Esophagus (tissue), 2 donors: ENCODE results near the gene GCN1. TPM values are rescaled to one million over a fixed set of nuclear protein-coding genes. Genes with fewer than 3 reads are reported as not detected.
"Not testable (repeated sequence)": the region's sequence is repeated elsewhere in the genome, so short reads cannot be mapped to it uniquely, and the experiment has no call there.

Experiments used
- H3K27ac ChIP-seq, 2 donors: one replicate each; pipeline ENCODE4 v1.5.1; 2013; ENCODE audit warnings: low read depth in 2 of 2, mild to moderate bottlenecking in 2 of 2, inconsistent platforms in 1 of 2, low read length in 1 of 2, moderate library complexity in 1 of 2
- H3K27me3 ChIP-seq, 2 donors: one replicate each; pipeline ENCODE4 v1.6.1; 2013; ENCODE audit warnings: low read length in 2 of 2, control low read depth in 1 of 2, mild to moderate bottlenecking in 1 of 2; ENCODE audit not compliant: insufficient read depth in 2 of 2, control insufficient read depth in 1 of 2
- H3K36me3 ChIP-seq, 2 donors: one replicate each; pipeline ENCODE4 v1.6.1; 2013; ENCODE audit warnings: low read length in 1 of 2; ENCODE audit not compliant: control insufficient read depth in 2 of 2, insufficient read depth in 2 of 2
- H3K4me1 ChIP-seq, 2 donors: one replicate each; pipeline ENCODE4 v1.6.1; 2013; ENCODE audit warnings: low read length in 1 of 2; ENCODE audit not compliant: control insufficient read depth in 2 of 2, insufficient read depth in 2 of 2
- H3K4me3 ChIP-seq, 2 donors: one replicate each; pipeline ENCODE4 v1.5.1; 2013; ENCODE audit warnings: low read length in 2 of 2, mild to moderate bottlenecking in 2 of 2, low read depth in 1 of 2, moderate library complexity in 1 of 2
- H3K9me3 ChIP-seq, 2 donors: one replicate each; pipeline ENCODE4 v1.6.1; 2013; ENCODE audit warnings: mild to moderate bottlenecking in 2 of 2, low read depth in 1 of 2, low read length in 1 of 2, moderate library complexity in 1 of 2; ENCODE audit not compliant: control insufficient read depth in 2 of 2, insufficient read depth in 1 of 2
- WGBS, 2 donors: extraction: QIAGEN DNeasy Blood & Tissue Kit; methylation state at CpG; one replicate each; pipeline ENCODE4 v1.1.7; 2013; 5-methylcytosine and 5-hydroxymethylcytosine counted together
- polyA plus RNA-seq, 2 donors: library from polyadenylated mRNA; stranded (reverse); fragments of 200-250 nt; gene quantifications; one replicate each; pipeline ENCODE4 v1.2.3, GENCODE V29; 2013
- donor health status: healthy with polysubstance abuse.
- donor health status: Bipolar disorder and iron deficiency.

The GCN1 gene
- polyA plus RNA-seq, 2 donors = 22.9 to 28.1 TPM

GRCh38 chr12:120214626-120215356, 20.3 kb upstream of the GCN1 start:
- H3K36me3 ChIP-seq = peaks cover 18 to 53% of the 10 kb centered on the region in 2 donors
- 90 to 92% methylated on average over 34 of the region's 34 CpGs for WGBS, 2 donors

DNA sequence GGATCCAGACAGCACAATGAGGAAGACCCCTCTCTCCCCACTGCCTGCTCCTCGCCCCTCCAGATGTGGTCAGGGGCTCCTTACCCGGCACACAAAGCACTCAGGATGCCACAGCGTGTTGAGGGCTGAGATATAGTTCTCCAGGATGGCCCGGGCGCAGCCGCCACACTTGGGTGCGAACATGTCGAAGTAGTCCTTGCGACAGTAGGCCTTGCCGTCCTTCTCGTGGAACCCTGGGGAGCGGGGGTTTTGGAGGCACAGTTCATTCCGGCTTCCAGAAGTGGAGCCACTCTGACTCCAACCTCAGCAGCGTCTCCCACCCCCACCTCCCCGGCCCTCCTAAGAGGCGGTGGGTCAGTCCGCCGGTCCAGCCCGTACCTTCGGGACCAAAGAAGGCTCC, 19.2 kb upstream of the GCN1 start:
- H3K27me3 ChIP-seq = no peaks in the 10 kb centered on the region
- no peak overlapping the region for H3K27ac ChIP-seq
- peaks cover 14 to 43% of the 10 kb centered on the region in 2 donors for H3K36me3 ChIP-seq
- 94% methylated on average over 20 of the region's 20 CpGs for WGBS, 2 donors
- no peaks in the 10 kb centered on the region for H3K9me3 ChIP-seq
- H3K4me3 ChIP-seq = no peak overlapping the region
- peaks cover 0 to 2% of the 10 kb centered on the region in 2 donors for H3K4me1 ChIP-seq

More at GRCh38 chr12:120214626-120215356, 20.3 kb upstream of the GCN1 start:
- Histone ChIP-seq H3K27me3 (no peaks in the 10 kb centered on the region), H3K4me1 (peaks cover 0 to under 1% of the 10 kb centered on the region in 2 donors), H3K4me3 (no peak overlapping the region), H3K9me3 (no peaks in the 10 kb centered on the region), H3K27ac (no peak overlapping the region)

GRCh38 chr12:120213182-120213581, 18.7 kb upstream of the GCN1 start:
- H3K27me3 ChIP-seq, H3K4me3 ChIP-seq, H3K27ac ChIP-seq, H3K4me1 ChIP-seq, H3K9me3 ChIP-seq: not testable (repeated sequence)
- 88 to 89% methylated on average over 5 of the region's 5 CpGs for WGBS, 2 donors
- peaks cover 14 to 41% of the 10 kb centered on the region in 2 donors for H3K36me3 ChIP-seq

DNA sequence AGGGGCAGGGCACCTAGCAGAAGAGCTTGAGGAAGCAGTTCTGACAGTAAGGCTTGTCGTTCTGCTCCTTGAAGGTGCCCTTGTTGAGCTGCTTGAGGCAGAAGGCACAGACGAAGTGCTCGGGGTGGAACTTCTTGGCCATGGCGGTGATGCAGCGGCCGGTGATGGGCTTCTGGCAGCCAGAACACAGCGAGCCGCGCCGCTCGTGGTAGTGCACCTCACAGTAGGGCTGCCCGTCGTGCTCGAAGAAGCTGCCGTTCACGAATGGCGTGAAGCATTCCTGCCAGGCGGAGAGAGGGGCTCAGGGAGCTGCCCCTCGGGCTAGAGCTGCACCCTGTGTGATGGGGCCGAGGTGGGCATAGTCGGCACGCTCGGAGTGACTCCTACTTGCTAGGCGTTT, 17.8 kb upstream of the GCN1 start:
- no peak overlapping the region for H3K27ac ChIP-seq
- peaks cover 0 to 2% of the 10 kb centered on the region in 2 donors for H3K4me1 ChIP-seq
- H3K9me3 ChIP-seq = no peaks in the 10 kb centered on the region
- H3K4me3 ChIP-seq = no peak overlapping the region
- no peaks in the 10 kb centered on the region for H3K27me3 ChIP-seq
- H3K36me3 ChIP-seq = peaks cover 14 to 41% of the 10 kb centered on the region in 2 donors
- 94 to 96% methylated on average over 24 of the region's 24 CpGs for WGBS, 2 donors

DNA sequence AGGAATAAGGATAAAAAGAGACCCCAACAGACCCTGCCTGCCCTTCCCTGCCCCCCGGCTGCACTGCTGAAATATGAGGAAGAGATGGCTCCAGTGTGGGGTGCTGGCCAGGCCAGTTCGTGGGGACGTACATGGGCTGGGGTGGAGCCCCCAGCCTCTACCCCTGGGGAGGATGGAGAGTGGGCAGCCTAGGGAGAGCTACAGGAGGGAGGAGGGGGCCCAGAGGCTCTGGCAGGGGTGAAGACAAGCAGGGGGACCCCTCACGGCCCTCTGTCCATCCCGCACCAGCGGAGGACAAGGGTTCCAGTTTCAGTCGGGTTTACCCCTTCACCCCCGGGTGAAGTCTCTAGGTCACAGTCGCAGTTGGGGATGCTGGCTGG, 17.4 kb upstream of the GCN1 start:
- no peaks in the 10 kb centered on the region for H3K9me3 ChIP-seq
- H3K27me3 ChIP-seq = no peaks in the 10 kb centered on the region
- H3K4me1 ChIP-seq = peaks cover 0 to 2% of the 10 kb centered on the region in 2 donors
- no peak overlapping the region for H3K4me3 ChIP-seq
- WGBS, 2 donors = 81 to 88% methylated on average over 9 of the region's 9 CpGs
- H3K27ac ChIP-seq = no peak overlapping the region
- peaks cover 14 to 39% of the 10 kb centered on the region in 2 donors for H3K36me3 ChIP-seq

DNA sequence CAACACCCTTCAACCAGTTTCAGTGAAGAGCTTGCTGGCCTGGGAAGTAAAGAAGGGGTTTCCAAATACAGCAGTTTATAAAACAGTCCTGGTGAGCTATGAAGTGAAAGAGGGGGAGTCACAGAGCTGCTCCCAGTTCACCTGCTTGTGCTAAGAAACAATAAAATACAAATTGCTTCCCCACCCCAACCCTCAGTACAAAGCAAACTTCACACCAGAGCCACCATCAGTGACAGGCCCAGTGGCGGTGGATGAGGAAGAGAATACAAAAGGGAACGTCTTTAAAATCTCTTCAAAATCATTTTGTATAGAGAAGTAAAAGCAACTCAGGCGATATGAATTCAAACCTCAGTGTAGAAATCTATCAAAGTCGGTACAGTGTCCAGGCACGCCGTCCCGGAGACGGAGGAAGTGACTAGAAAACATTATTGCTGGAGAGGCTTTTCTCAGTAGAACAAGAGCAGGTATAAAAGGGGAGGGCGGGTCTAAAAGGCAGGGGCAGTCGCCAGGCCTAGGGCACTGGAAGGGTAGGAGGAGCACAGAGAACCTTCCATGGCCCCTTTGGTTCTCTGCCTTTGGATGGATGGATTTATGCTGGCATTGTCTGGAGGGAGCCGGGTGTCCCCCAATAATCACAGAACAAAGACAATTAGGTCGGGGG, 16.9 kb upstream of the GCN1 start:
- H3K4me3 ChIP-seq = no peak overlapping the region
- whole genome bisulfite sequencing, 2 donors = 75 to 81% methylated on average over 12 of the region's 12 CpGs
- peaks cover 14 to 38% of the 10 kb centered on the region in 2 donors for H3K36me3 ChIP-seq
- H3K9me3 ChIP-seq = no peaks in the 10 kb centered on the region
- no peak overlapping the region for H3K27ac ChIP-seq
- H3K4me1 ChIP-seq = peaks cover 0 to 2% of the 10 kb centered on the region in 2 donors
- H3K27me3 ChIP-seq = no peaks in the 10 kb centered on the region

GRCh38 chr12:120209851-120210250, 15.3 kb upstream of the GCN1 start:
- Histone ChIP-seq H3K27ac (peak overlapping the region in 1 of 2 donors; percentile 36), H3K4me1 (peaks cover 0 to 2% of the 10 kb centered on the region in 2 donors), H3K27me3 (no peaks in the 10 kb centered on the region), H3K36me3 (peaks cover 13 to 28% of the 10 kb centered on the region in 2 donors), H3K4me3 (no peak overlapping the region), H3K9me3 (no peaks in the 10 kb centered on the region)
- 58 to 74% methylated on average over 13 of the region's 13 CpGs for WGBS, 2 donors

GRCh38 chr12:120207227-120207626, 12.7 kb upstream of the GCN1 start:
- Histone ChIP-seq H3K36me3 (peaks cover 3 to 10% of the 10 kb centered on the region in 2 donors), H3K4me3 (no peak overlapping the region), H3K27ac (no peak overlapping the region), H3K9me3 (no peaks in the 10 kb centered on the region), H3K4me1 (peaks cover 0 to 2% of the 10 kb centered on the region in 2 donors), H3K27me3 (no peaks in the 10 kb centered on the region)
- WGBS, 2 donors = 88 to 96% methylated on average over 13 of the region's 13 CpGs

- not testable (repeated sequence) for H3K36me3 ChIP-seq, H3K27me3 ChIP-seq, H3K4me1 ChIP-seq, H3K27ac ChIP-seq, H3K4me3 ChIP-seq, H3K9me3 ChIP-seq
- 93 to 97% methylated on average over 5 of the region's 5 CpGs for WGBS, 2 donors
Observed at GRCh38 chr12:120206781-120207180, 12.3 kb upstream of the GCN1 start.
